Measurements from ENCODE around the gene CNIH1.

Gene CNIH1

GRCh38 chr14:54440873-54441868 lies at the start of gene CNIH1:
Gene CNIH1 (minus strand): TSS chr14:54441374. CDS start chr14:54441327, 47 bp downstream.
- DNase-seq = no peak

GRCh38 chr14:54490445-54491175 lies 49.4 kb upstream of the CNIH1 start:
- no peak for DNase-seq

- DNase-seq = no peak
Observed at GRCh38 chr14:54489731-54490444, 48.7 kb upstream of the CNIH1 start.

- DNase-seq = no peak
Observed at GRCh38 chr14:54489318-54489683, 48.1 kb upstream of the CNIH1 start.

- no peak for DNase-seq
Observed at GRCh38 chr14:54488646-54489317, 47.6 kb upstream of the CNIH1 start, which contains the start of gene GMFB. Gene GMFB (minus strand): TSS chr14:54488980. CDS start chr14:54488927, 53 bp downstream.

- no peak for DNase-seq
Observed at GRCh38 chr14:54488318-54488645, 47.1 kb upstream of the CNIH1 start.

- no peak for DNase-seq
Observed at GRCh38 chr14:54487771-54488170, 46.6 kb upstream of the CNIH1 start.

GRCh38 chr14:54486685-54487084 lies 45.5 kb upstream of the CNIH1 start:
- DNase-seq = no peak

GRCh38 chr14:54483846-54484245 lies 42.7 kb upstream of the CNIH1 start:
- DNase-seq = no peak

GRCh38 chr14:54483073-54483745 lies 42.0 kb upstream of the CNIH1 start:
- DNase-seq = no peak

- no peak for DNase-seq
Observed at GRCh38 chr14:54481695-54482094, 40.5 kb upstream of the CNIH1 start.

- no peak for DNase-seq
Observed at GRCh38 chr14:54480830-54481562, 39.8 kb upstream of the CNIH1 start.

- DNase-seq = no peak
Observed at GRCh38 chr14:54478636-54479215, 37.6 kb upstream of the CNIH1 start.

GRCh38 chr14:54475911-54476310 lies 34.7 kb upstream of the CNIH1 start:
- DNase-seq = no peak

- no peak for DNase-seq
Observed at GRCh38 chr14:54475187-54475899, 34.2 kb upstream of the CNIH1 start.

- no peak for DNase-seq
Observed at GRCh38 chr14:54474232-54474793, 33.1 kb upstream of the CNIH1 start.

- DNase-seq = no peak
Observed at GRCh38 chr14:54472315-54472714, 31.1 kb upstream of the CNIH1 start.

- DNase-seq = no peak
Observed at GRCh38 chr14:54471641-54472040, 30.5 kb upstream of the CNIH1 start.

GRCh38 chr14:54470701-54471100 lies 29.5 kb upstream of the CNIH1 start:
- DNase-seq = no peak

GRCh38 chr14:54467280-54467679 lies 26.1 kb upstream of the CNIH1 start:
- no peak for DNase-seq

Data from cortex of kidney (tissue), 1 donor.